ENCODE data around the gene UBAP1.
A peak's percentile ranks its signal among the peaks of the same experiment; 100 is the strongest.

UBAP1 gene

GRCh38 chr9:34140853-34141252 lies 38.0 kb upstream of the UBAP1 start:
- Mint-ChIP-seq H3K27ac (no peak overlapping the region), H3K4me1 (peaks cover 5% of the 10 kb centered on the region), H3K9me3 (peaks cover 4% of the 10 kb centered on the region), H3K36me3 (ENCODE audit: low read depth) (no peaks in the 10 kb centered on the region), H3K4me3 (no peak overlapping the region), H3K27me3 (ENCODE audit: low read depth, poor library complexity) (peaks cover 3% of the 10 kb centered on the region)
- no peak for DNase-seq
- no peak for TF ChIP-seq CTCF (IDR thresholded peaks at IDR 0.05)

- TF ChIP-seq CTCF (IDR thresholded peaks at IDR 0.05): no peak
- peaks cover 4% of the 10 kb centered on the region for H3K9me3 Mint-ChIP-seq
- H3K4me1 Mint-ChIP-seq: peaks cover 5% of the 10 kb centered on the region
- H3K36me3 Mint-ChIP-seq (ENCODE audit: low read depth): no peaks in the 10 kb centered on the region
- no peak for DNase-seq
- H3K4me3 Mint-ChIP-seq: no peak overlapping the region
- peaks cover 3% of the 10 kb centered on the region for H3K27me3 Mint-ChIP-seq (ENCODE audit: low read depth, poor library complexity)
- no peak overlapping the region for H3K27ac Mint-ChIP-seq
Measured at GRCh38 chr9:34143116-34143515, 35.7 kb upstream of the UBAP1 start.

GRCh38 chr9:34145165-34145564 lies 33.7 kb upstream of the UBAP1 start:
- Mint-ChIP-seq H3K4me3 (no peak overlapping the region), H3K9me3 (no peaks in the 10 kb centered on the region), H3K4me1 (peaks cover 5% of the 10 kb centered on the region), H3K27me3 (ENCODE audit: low read depth, poor library complexity) (peaks cover 3% of the 10 kb centered on the region), H3K27ac (peak overlapping the region; percentile 31), H3K36me3 (ENCODE audit: low read depth) (no peaks in the 10 kb centered on the region)
- DNase-seq: no peak
- TF ChIP-seq CTCF (IDR thresholded peaks at IDR 0.05): no peak

GRCh38 chr9:34151398-34151797 lies 27.4 kb upstream of the UBAP1 start:
- H3K27ac Mint-ChIP-seq: peak overlapping the region; percentile 96
- no peaks in the 10 kb centered on the region for H3K36me3 Mint-ChIP-seq (ENCODE audit: low read depth)
- peaks cover 22% of the 10 kb centered on the region for H3K4me1 Mint-ChIP-seq
- no peak for TF ChIP-seq CTCF (IDR thresholded peaks at IDR 0.05)
- no peaks in the 10 kb centered on the region for H3K9me3 Mint-ChIP-seq
- no peak overlapping the region for H3K4me3 Mint-ChIP-seq
- DNase-seq: no peak
- no peaks in the 10 kb centered on the region for H3K27me3 Mint-ChIP-seq (ENCODE audit: low read depth, poor library complexity)

- no peak overlapping the region for H3K27ac Mint-ChIP-seq
Measured at GRCh38 chr9:34154057-34154456, 24.8 kb upstream of the UBAP1 start.

More at GRCh38 chr9:34154057-34154456, 24.8 kb upstream of the UBAP1 start:
- H3K4me1 Mint-ChIP-seq: peaks cover 40% of the 10 kb centered on the region
- DNase-seq: no peak
- no peak overlapping the region for H3K4me3 Mint-ChIP-seq
- no peaks in the 10 kb centered on the region for H3K36me3 Mint-ChIP-seq (ENCODE audit: low read depth)
- no peak for TF ChIP-seq CTCF (IDR thresholded peaks at IDR 0.05)
- no peaks in the 10 kb centered on the region for H3K9me3 Mint-ChIP-seq
- H3K27me3 Mint-ChIP-seq (ENCODE audit: low read depth, poor library complexity): peaks cover 5% of the 10 kb centered on the region

All from nephron progenitor cell (in vitro differentiated cells).